GM12878 (cell line): ENCODE results near the gene CDK5R1.

Source experiments
- ASH2L ChIP-seq: fragments of 300-600, 200-600 bp; sonication (generic); IDR thresholded peaks from 2 replicates; pipeline ENCODE4 v1.6.1; 2017; ENCODE audit warnings: low read depth, mild to moderate bottlenecking, borderline replicate concordance
- CEBPB ChIP-seq, 2 experiments: fragments of 150-350 bp in 1 of 2; IDR thresholded peaks; 2 replicates each; pipeline ENCODE4 v1.6.1; 2012 to 2014; ENCODE audit warnings: low read depth in 2 of 2, low read length in 2 of 2, borderline replicate concordance in 1 of 2, inconsistent platforms in 1 of 2
- CHD4 ChIP-seq: fragments of 200-600 bp; sonication (generic); IDR thresholded peaks from 2 replicates; pipeline ENCODE4 v1.6.1; 2016; ENCODE audit warnings: mild to moderate bottlenecking
- EZH2 ChIP-seq: IDR thresholded peaks from 2 replicates; pipeline ENCODE4 v1.6.1; 2012; ENCODE audit warnings: low read depth, mild to moderate bottlenecking, control low read depth, inconsistent platforms, low read length, borderline replicate concordance; ENCODE audit not compliant: control insufficient read depth
- FOXM1 ChIP-seq: IDR thresholded peaks from 2 replicates; pipeline ENCODE4 v1.6.1; 2012; ENCODE audit warnings: low read depth, mild to moderate bottlenecking, inconsistent platforms, low read length, moderate library complexity
- TAF1 ChIP-seq: IDR thresholded peaks from 2 replicates; pipeline ENCODE4 v1.6.1; 2011; ENCODE audit warnings: mild to moderate bottlenecking, low read depth, low read length, borderline replicate concordance
- ZNF384 ChIP-seq: IDR thresholded peaks from 2 replicates; pipeline ENCODE4 v1.6.1; 2012; ENCODE audit warnings: low read depth, mild to moderate bottlenecking, low read length, improper control_type of control experiment, borderline replicate concordance
- TF ChIP-seq, protein P1 (sequence below): IDR thresholded peaks from 2 replicates; pipeline ENCODE4 v1.6.1; 2012; ENCODE audit warnings: low read depth, low read length, improper control_type of control experiment
- TF ChIP-seq, protein P2 (sequence below), 3 experiments: IDR thresholded peaks in 2 of 3; conservative IDR thresholded peaks in 1 of 3; 2 replicates each; pipeline ENCODE4 v1.5.1; 2011; ENCODE audit warnings: low read depth in 3 of 3, low read length in 3 of 3, mild to moderate bottlenecking in 3 of 3, control low read depth in 2 of 3, moderate library complexity in 2 of 3, inconsistent platforms in 1 of 3, mixed read lengths in 1 of 3; ENCODE audit not compliant: control insufficient read depth in 2 of 3, insufficient read depth in 1 of 3; ENCODE audit errors: extremely low read depth in 1 of 3
- TF ChIP-seq, protein P3 (sequence below): fragments of 450-650 bp; IDR thresholded peaks from 2 replicates; pipeline ENCODE4 v1.6.1; 2017; ENCODE audit warnings: antibody characterized with exemption, mild to moderate bottlenecking, moderate library complexity

- TF ChIP-seq, protein P1, sequence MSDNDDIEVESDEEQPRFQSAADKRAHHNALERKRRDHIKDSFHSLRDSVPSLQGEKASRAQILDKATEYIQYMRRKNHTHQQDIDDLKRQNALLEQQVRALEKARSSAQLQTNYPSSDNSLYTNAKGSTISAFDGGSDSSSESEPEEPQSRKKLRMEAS = no peak
- no peak for TF ChIP-seq EZH2
- no peak for TF ChIP-seq CHD4
- TF ChIP-seq, protein P2, sequence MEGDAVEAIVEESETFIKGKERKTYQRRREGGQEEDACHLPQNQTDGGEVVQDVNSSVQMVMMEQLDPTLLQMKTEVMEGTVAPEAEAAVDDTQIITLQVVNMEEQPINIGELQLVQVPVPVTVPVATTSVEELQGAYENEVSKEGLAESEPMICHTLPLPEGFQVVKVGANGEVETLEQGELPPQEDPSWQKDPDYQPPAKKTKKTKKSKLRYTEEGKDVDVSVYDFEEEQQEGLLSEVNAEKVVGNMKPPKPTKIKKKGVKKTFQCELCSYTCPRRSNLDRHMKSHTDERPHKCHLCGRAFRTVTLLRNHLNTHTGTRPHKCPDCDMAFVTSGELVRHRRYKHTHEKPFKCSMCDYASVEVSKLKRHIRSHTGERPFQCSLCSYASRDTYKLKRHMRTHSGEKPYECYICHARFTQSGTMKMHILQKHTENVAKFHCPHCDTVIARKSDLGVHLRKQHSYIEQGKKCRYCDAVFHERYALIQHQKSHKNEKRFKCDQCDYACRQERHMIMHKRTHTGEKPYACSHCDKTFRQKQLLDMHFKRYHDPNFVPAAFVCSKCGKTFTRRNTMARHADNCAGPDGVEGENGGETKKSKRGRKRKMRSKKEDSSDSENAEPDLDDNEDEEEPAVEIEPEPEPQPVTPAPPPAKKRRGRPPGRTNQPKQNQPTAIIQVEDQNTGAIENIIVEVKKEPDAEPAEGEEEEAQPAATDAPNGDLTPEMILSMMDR (IDR thresholded peaks at IDR 0.05 in 2 of 3, conservative IDR thresholded peaks at IDR 0.05 in 1 of 3; ENCODE audit: control insufficient read depth in 2 of 3, extremely low read depth in 1 of 3, insufficient read depth in 1 of 3, low read depth in 3 of 3, low read length in 3 of 3) = no peak
- no peak for TF ChIP-seq CEBPB (IDR thresholded peaks at IDR 0.05; ENCODE audit: borderline replicate concordance in 1 of 2, low read depth in 2 of 2, low read length in 2 of 2)
- TF ChIP-seq FOXM1 = no peak
- no peak for TF ChIP-seq ZNF384
- TF ChIP-seq TAF1 = no peak
- TF ChIP-seq, protein P3, sequence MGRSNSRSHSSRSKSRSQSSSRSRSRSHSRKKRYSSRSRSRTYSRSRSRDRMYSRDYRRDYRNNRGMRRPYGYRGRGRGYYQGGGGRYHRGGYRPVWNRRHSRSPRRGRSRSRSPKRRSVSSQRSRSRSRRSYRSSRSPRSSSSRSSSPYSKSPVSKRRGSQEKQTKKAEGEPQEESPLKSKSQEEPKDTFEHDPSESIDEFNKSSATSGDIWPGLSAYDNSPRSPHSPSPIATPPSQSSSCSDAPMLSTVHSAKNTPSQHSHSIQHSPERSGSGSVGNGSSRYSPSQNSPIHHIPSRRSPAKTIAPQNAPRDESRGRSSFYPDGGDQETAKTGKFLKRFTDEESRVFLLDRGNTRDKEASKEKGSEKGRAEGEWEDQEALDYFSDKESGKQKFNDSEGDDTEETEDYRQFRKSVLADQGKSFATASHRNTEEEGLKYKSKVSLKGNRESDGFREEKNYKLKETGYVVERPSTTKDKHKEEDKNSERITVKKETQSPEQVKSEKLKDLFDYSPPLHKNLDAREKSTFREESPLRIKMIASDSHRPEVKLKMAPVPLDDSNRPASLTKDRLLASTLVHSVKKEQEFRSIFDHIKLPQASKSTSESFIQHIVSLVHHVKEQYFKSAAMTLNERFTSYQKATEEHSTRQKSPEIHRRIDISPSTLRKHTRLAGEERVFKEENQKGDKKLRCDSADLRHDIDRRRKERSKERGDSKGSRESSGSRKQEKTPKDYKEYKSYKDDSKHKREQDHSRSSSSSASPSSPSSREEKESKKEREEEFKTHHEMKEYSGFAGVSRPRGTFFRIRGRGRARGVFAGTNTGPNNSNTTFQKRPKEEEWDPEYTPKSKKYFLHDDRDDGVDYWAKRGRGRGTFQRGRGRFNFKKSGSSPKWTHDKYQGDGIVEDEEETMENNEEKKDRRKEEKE = no peak
- TF ChIP-seq ASH2L = no peak
Observed at GRCh38 chr17:32453370-32453769, 33.4 kb upstream of the CDK5R1 start.
